ENCODE results near the gene GALNT10. TPM values are rescaled to one million over a fixed set of nuclear protein-coding genes. Genes with fewer than 3 reads are reported as not detected.
"Not testable (repeated sequence)": the region's sequence is repeated elsewhere in the genome, so short reads cannot be mapped to it uniquely, and the experiment has no call there.

Gene GALNT10
- total RNA-seq, 2 experiments from 2014 or later = 16.8 to 19.8 TPM

- DNase-seq = no peak
- Mint-ChIP-seq H3K9me3 (no peaks in the 10 kb centered on the region), H3K4me3 (no peak overlapping the region), H3K27ac (no peak overlapping the region), H3K36me3 (peaks cover 2% of the 10 kb centered on the region), H3K4me1 (peaks cover 8% of the 10 kb centered on the region), H3K27me3 (no peaks in the 10 kb centered on the region)
Observed at GRCh38 chr5:154356020-154356655, 165.6 kb downstream of the GALNT10 start.

- peaks cover 4% of the 10 kb centered on the region for H3K4me1 Mint-ChIP-seq
- H3K27ac Mint-ChIP-seq = no peak overlapping the region
- DNase-seq = no peak
- H3K27me3 Mint-ChIP-seq = no peaks in the 10 kb centered on the region
- peaks cover 2% of the 10 kb centered on the region for H3K36me3 Mint-ChIP-seq
- H3K9me3 Mint-ChIP-seq = no peaks in the 10 kb centered on the region
- no peak overlapping the region for H3K4me3 Mint-ChIP-seq
Observed at GRCh38 chr5:154356958-154357357, 166.4 kb downstream of the GALNT10 start.

- Mint-ChIP-seq H3K4me3 (no peak overlapping the region), H3K27ac (no peak overlapping the region), H3K9me3 (no peaks in the 10 kb centered on the region), H3K27me3 (no peaks in the 10 kb centered on the region), H3K36me3 (peaks cover 2% of the 10 kb centered on the region), H3K4me1 (peaks cover 1% of the 10 kb centered on the region)
- no peak for DNase-seq
Observed at GRCh38 chr5:154358516-154359220, 168.1 kb downstream of the GALNT10 start.

GRCh38 chr5:154359221-154359573 lies 168.7 kb downstream of the GALNT10 start:
- Mint-ChIP-seq H3K9me3 (no peaks in the 10 kb centered on the region), H3K27me3 (no peaks in the 10 kb centered on the region), H3K36me3 (peaks cover 2% of the 10 kb centered on the region), H3K4me1 (no peaks in the 10 kb centered on the region), H3K4me3 (no peak overlapping the region), H3K27ac (no peak overlapping the region)
- DNase-seq = no peak

- H3K27ac Mint-ChIP-seq, DNase-seq, H3K4me3 Mint-ChIP-seq, H3K36me3 Mint-ChIP-seq, H3K4me1 Mint-ChIP-seq, H3K27me3 Mint-ChIP-seq, H3K9me3 Mint-ChIP-seq: not testable (repeated sequence)
Observed at GRCh38 chr5:154360241-154360640, 169.7 kb downstream of the GALNT10 start.

GRCh38 chr5:154363411-154363810 lies 172.9 kb downstream of the GALNT10 start:
- Mint-ChIP-seq H3K4me3 (no peak overlapping the region), H3K27me3 (no peaks in the 10 kb centered on the region), H3K27ac (no peak overlapping the region), H3K36me3 (peaks cover 3% of the 10 kb centered on the region), H3K4me1 (no peaks in the 10 kb centered on the region), H3K9me3 (no peaks in the 10 kb centered on the region)
- DNase-seq = no peak

- H3K27ac Mint-ChIP-seq = no peak overlapping the region
- H3K27me3 Mint-ChIP-seq = no peaks in the 10 kb centered on the region
- H3K9me3 Mint-ChIP-seq = no peaks in the 10 kb centered on the region
- DNase-seq = no peak
- no peaks in the 10 kb centered on the region for H3K4me1 Mint-ChIP-seq
- no peak overlapping the region for H3K4me3 Mint-ChIP-seq
- H3K36me3 Mint-ChIP-seq = peaks cover 5% of the 10 kb centered on the region
Observed at GRCh38 chr5:154364771-154365170, 174.2 kb downstream of the GALNT10 start.

GRCh38 chr5:154365823-154366222 lies 175.3 kb downstream of the GALNT10 start:
- Mint-ChIP-seq H3K4me1 (no peaks in the 10 kb centered on the region), H3K36me3 (peaks cover 5% of the 10 kb centered on the region), H3K27me3 (no peaks in the 10 kb centered on the region), H3K4me3 (no peak overlapping the region), H3K27ac (no peak overlapping the region), H3K9me3 (no peaks in the 10 kb centered on the region)
- DNase-seq = no peak

GRCh38 chr5:154366353-154366752 lies 175.8 kb downstream of the GALNT10 start:
- H3K4me3 Mint-ChIP-seq = no peak overlapping the region
- no peak for DNase-seq
- no peaks in the 10 kb centered on the region for H3K27me3 Mint-ChIP-seq
- no peak overlapping the region for H3K27ac Mint-ChIP-seq
- peaks cover 5% of the 10 kb centered on the region for H3K36me3 Mint-ChIP-seq
- H3K4me1 Mint-ChIP-seq = no peaks in the 10 kb centered on the region
- H3K9me3 Mint-ChIP-seq = no peaks in the 10 kb centered on the region

GRCh38 chr5:154367101-154367500 lies 176.6 kb downstream of the GALNT10 start:
- Mint-ChIP-seq H3K4me1 (no peaks in the 10 kb centered on the region), H3K4me3 (no peak overlapping the region), H3K27ac (no peak overlapping the region), H3K9me3 (no peaks in the 10 kb centered on the region), H3K27me3 (no peaks in the 10 kb centered on the region), H3K36me3 (peaks cover 5% of the 10 kb centered on the region)
- DNase-seq = no peak

- H3K36me3 Mint-ChIP-seq = peaks cover 5% of the 10 kb centered on the region
- no peaks in the 10 kb centered on the region for H3K4me1 Mint-ChIP-seq
- no peak overlapping the region for H3K4me3 Mint-ChIP-seq
- H3K9me3 Mint-ChIP-seq = no peaks in the 10 kb centered on the region
- no peaks in the 10 kb centered on the region for H3K27me3 Mint-ChIP-seq
- H3K27ac Mint-ChIP-seq = no peak overlapping the region
- no peak for DNase-seq
Observed at GRCh38 chr5:154368041-154368800, 177.7 kb downstream of the GALNT10 start.

GRCh38 chr5:154369682-154370081 lies 179.1 kb downstream of the GALNT10 start:
- no peak overlapping the region for H3K27ac Mint-ChIP-seq
- no peaks in the 10 kb centered on the region for H3K27me3 Mint-ChIP-seq

GRCh38 chr5:154370119-154370518 lies 179.6 kb downstream of the GALNT10 start:
- DNase-seq = no peak
- no peaks in the 10 kb centered on the region for H3K27me3 Mint-ChIP-seq
- H3K4me1 Mint-ChIP-seq = no peaks in the 10 kb centered on the region
- peaks cover 2% of the 10 kb centered on the region for H3K36me3 Mint-ChIP-seq
- no peaks in the 10 kb centered on the region for H3K9me3 Mint-ChIP-seq
- no peak overlapping the region for H3K27ac Mint-ChIP-seq
- H3K4me3 Mint-ChIP-seq = no peak overlapping the region

More at GRCh38 chr5:154369682-154370081, 179.1 kb downstream of the GALNT10 start:
- no peak overlapping the region for H3K4me3 Mint-ChIP-seq
- peaks cover 2% of the 10 kb centered on the region for H3K36me3 Mint-ChIP-seq
- DNase-seq = no peak
- H3K9me3 Mint-ChIP-seq = no peaks in the 10 kb centered on the region
- no peaks in the 10 kb centered on the region for H3K4me1 Mint-ChIP-seq

GRCh38 chr5:154370813-154371212 lies 180.3 kb downstream of the GALNT10 start:
- Mint-ChIP-seq H3K4me3 (no peak overlapping the region), H3K27me3 (no peaks in the 10 kb centered on the region), H3K27ac (no peak overlapping the region), H3K36me3 (peaks cover 2% of the 10 kb centered on the region), H3K9me3 (no peaks in the 10 kb centered on the region), H3K4me1 (no peaks in the 10 kb centered on the region)
- no peak for DNase-seq

- no peak overlapping the region for H3K27ac Mint-ChIP-seq
Observed at GRCh38 chr5:154371687-154372086, 181.2 kb downstream of the GALNT10 start.

More at GRCh38 chr5:154371687-154372086, 181.2 kb downstream of the GALNT10 start:
- Mint-ChIP-seq H3K27me3 (no peaks in the 10 kb centered on the region), H3K4me1 (no peaks in the 10 kb centered on the region), H3K4me3 (no peak overlapping the region), H3K9me3 (no peaks in the 10 kb centered on the region), H3K36me3 (peaks cover 2% of the 10 kb centered on the region)
- no peak for DNase-seq

Measured in activated naive CD8-positive, alpha-beta T cell treated with anti-CD3 and anti-CD28 coated beads for 36 hours (primary cell).